ENCODE results near the gene NEURL2.
"Not testable (repeated sequence)": the region's sequence is repeated elsewhere in the genome, so short reads cannot be mapped to it uniquely, and the experiment has no call there.

Gene NEURL2

GRCh38 chr20:45878076-45878761 is 12.8 kb downstream of the NEURL2 start:
- H3K14ac ChIP-seq (ENCODE audit: low read length) = no peak overlapping the region
- H2BK12ac ChIP-seq (ENCODE audit: low read length) = no peak overlapping the region
- peak overlapping the region; percentile 19 for H4K8ac ChIP-seq (ENCODE audit: low read depth, low read length)
- no peak overlapping the region for H2AK5ac ChIP-seq (ENCODE audit: low read depth, low read length)
- peaks cover 1% of the 10 kb centered on the region for H3K79me1 ChIP-seq (ENCODE audit: low read depth, low read length)
- H2BK15ac ChIP-seq (ENCODE audit: low read length) = no peak overlapping the region
- no peaks in the 10 kb centered on the region for H3K9me3 ChIP-seq (replicated peaks in 1 of 2; ENCODE audit: control insufficient read depth in 2 of 2, insufficient read depth in 1 of 2, low read depth in 1 of 2, low read length in 2 of 2)
- H3K27ac ChIP-seq (replicated peaks; ENCODE audit: low read length) = no peak overlapping the region
- H3K23ac ChIP-seq (ENCODE audit: low read depth, low read length, poor library complexity) = no peak overlapping the region
- H3K9ac ChIP-seq (ENCODE audit: low read depth, low read length, poor library complexity) = no peak overlapping the region
- H3K4ac ChIP-seq (ENCODE audit: low read length) = no peak overlapping the region
- H3K4me3 ChIP-seq (ENCODE audit: low read length in 2 of 2) = no peak overlapping the region
- H4K91ac ChIP-seq (ENCODE audit: low read depth, low read length, poor library complexity) = no peak overlapping the region
- no peak overlapping the region for H2BK5ac ChIP-seq (ENCODE audit: low read length)
- H3K27me3 ChIP-seq (ENCODE audit: control insufficient read depth in 3 of 3, insufficient read depth in 3 of 3, low read depth in 1 of 3, low read length in 3 of 3) = no peaks in the 10 kb centered on the region
- DNase-seq (ENCODE audit: low spot score) = no peak
- peaks cover 10 to 30% of the 10 kb centered on the region in 2 donors for H3K36me3 ChIP-seq (replicated peaks in 1 of 2; ENCODE audit: control insufficient read depth in 2 of 2, insufficient read depth in 2 of 2, low read length in 2 of 2)
- peaks cover 0 to 3% of the 10 kb centered on the region in 2 donors for H3K4me1 ChIP-seq (ENCODE audit: control insufficient read depth in 2 of 2, insufficient read depth in 1 of 2, low read depth in 1 of 2, low read length in 2 of 2)
- whole genome bisulfite sequencing, 2 donors (ENCODE audit: extremely low coverage in 2 of 2, insufficient read length in 2 of 2, insufficient replicate concordance in 1 of 2) = no CpG with 5 or more reads among the region's 13 CpGs
- no peak overlapping the region for H2BK120ac ChIP-seq (ENCODE audit: low read depth, low read length)
- H3K18ac ChIP-seq (ENCODE audit: low read length) = no peak overlapping the region
- H3K4me2 ChIP-seq (ENCODE audit: insufficient read depth, low read length, poor library complexity, severe bottlenecking) = no peak overlapping the region
- no peak overlapping the region for H2AFZ ChIP-seq (ENCODE audit: low read length)

DNA sequence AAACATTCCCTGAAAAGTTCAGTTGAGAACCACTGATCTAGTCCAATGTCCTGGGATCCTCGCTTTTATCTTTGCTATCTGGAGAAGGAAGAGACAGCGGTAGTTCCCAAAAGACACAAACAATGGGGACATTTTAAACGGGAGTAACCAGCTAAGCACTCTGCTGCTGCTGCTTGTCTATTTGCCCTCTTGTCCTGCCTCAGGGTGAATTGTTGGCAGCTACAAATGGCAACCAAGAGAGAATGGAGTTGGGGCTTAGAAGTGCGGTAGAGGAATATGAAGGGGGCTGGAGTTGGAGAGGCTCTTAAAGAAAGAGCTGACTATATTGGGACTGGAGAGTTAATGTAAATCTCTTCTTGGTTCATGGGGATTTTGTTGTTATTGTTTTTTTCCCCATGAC is 16.4 kb downstream of the NEURL2 start:
- Histone ChIP-seq H3K4me1 (ENCODE audit: control insufficient read depth in 2 of 2, insufficient read depth in 1 of 2, low read depth in 1 of 2, low read length in 2 of 2) (no peaks in the 10 kb centered on the region), H3K14ac (ENCODE audit: low read length) (no peak overlapping the region), H3K4me3 (ENCODE audit: low read length in 2 of 2) (no peak overlapping the region), H3K79me1 (ENCODE audit: low read depth, low read length) (peaks cover 1% of the 10 kb centered on the region), H2BK12ac (ENCODE audit: low read length) (no peak overlapping the region), H3K4ac (ENCODE audit: low read length) (no peak overlapping the region), H4K8ac (ENCODE audit: low read depth, low read length) (no peak overlapping the region), H4K91ac (ENCODE audit: low read depth, low read length, poor library complexity) (no peak overlapping the region), H2BK5ac (ENCODE audit: low read length) (no peak overlapping the region), H3K27me3 (ENCODE audit: control insufficient read depth in 3 of 3, insufficient read depth in 3 of 3, low read depth in 1 of 3, low read length in 3 of 3) (no peaks in the 10 kb centered on the region), H2AFZ (ENCODE audit: low read length) (no peak overlapping the region), H2BK120ac (ENCODE audit: low read depth, low read length) (no peak overlapping the region), H3K23ac (ENCODE audit: low read depth, low read length, poor library complexity) (no peak overlapping the region), H2BK15ac (ENCODE audit: low read length) (no peak overlapping the region), H3K9me3 (replicated peaks in 1 of 2; ENCODE audit: control insufficient read depth in 2 of 2, insufficient read depth in 1 of 2, low read depth in 1 of 2, low read length in 2 of 2) (no peaks in the 10 kb centered on the region), H3K36me3 (replicated peaks in 1 of 2; ENCODE audit: control insufficient read depth in 2 of 2, insufficient read depth in 2 of 2, low read length in 2 of 2) (peaks cover 3 to 21% of the 10 kb centered on the region in 2 donors), H3K4me2 (ENCODE audit: insufficient read depth, low read length, poor library complexity, severe bottlenecking) (no peak overlapping the region), H3K9ac (ENCODE audit: low read depth, low read length, poor library complexity) (no peak overlapping the region), H3K27ac (replicated peaks; ENCODE audit: low read length) (no peak overlapping the region), H2AK5ac (ENCODE audit: low read depth, low read length) (no peak overlapping the region), H3K18ac (ENCODE audit: low read length) (no peak overlapping the region)
- DNase-seq (ENCODE audit: low spot score) = no peak
- WGBS, 2 donors (ENCODE audit: extremely low coverage in 2 of 2, insufficient read length in 2 of 2, insufficient replicate concordance in 1 of 2) = no CpG with 5 or more reads among the region's 4 CpGs

GRCh38 chr20:45874104-45874481 is 16.9 kb downstream of the NEURL2 start:
- not testable (repeated sequence) for H2BK12ac ChIP-seq (ENCODE audit: low read length); H3K4me2 ChIP-seq (ENCODE audit: insufficient read depth, low read length, poor library complexity, severe bottlenecking); H2BK120ac ChIP-seq (ENCODE audit: low read depth, low read length); H2BK15ac ChIP-seq (ENCODE audit: low read length); H4K8ac ChIP-seq (ENCODE audit: low read depth, low read length); H2BK5ac ChIP-seq (ENCODE audit: low read length); H3K27me3 ChIP-seq (ENCODE audit: control insufficient read depth in 3 of 3, insufficient read depth in 3 of 3, low read depth in 1 of 3, low read length in 3 of 3); H3K4ac ChIP-seq (ENCODE audit: low read length); H3K14ac ChIP-seq (ENCODE audit: low read length); H3K9me3 ChIP-seq (replicated peaks in 1 of 2; ENCODE audit: control insufficient read depth in 2 of 2, insufficient read depth in 1 of 2, low read depth in 1 of 2, low read length in 2 of 2); H3K79me1 ChIP-seq (ENCODE audit: low read depth, low read length); H2AFZ ChIP-seq (ENCODE audit: low read length); H3K18ac ChIP-seq (ENCODE audit: low read length); DNase-seq (ENCODE audit: low spot score); H3K27ac ChIP-seq (replicated peaks; ENCODE audit: low read length); H3K4me1 ChIP-seq (ENCODE audit: control insufficient read depth in 2 of 2, insufficient read depth in 1 of 2, low read depth in 1 of 2, low read length in 2 of 2); H2AK5ac ChIP-seq (ENCODE audit: low read depth, low read length); H3K23ac ChIP-seq (ENCODE audit: low read depth, low read length, poor library complexity); H3K9ac ChIP-seq (ENCODE audit: low read depth, low read length, poor library complexity); H3K4me3 ChIP-seq (ENCODE audit: low read length in 2 of 2); H4K91ac ChIP-seq (ENCODE audit: low read depth, low read length, poor library complexity)
- peaks cover 3 to 21% of the 10 kb centered on the region in 2 donors for H3K36me3 ChIP-seq (replicated peaks in 1 of 2; ENCODE audit: control insufficient read depth in 2 of 2, insufficient read depth in 2 of 2, low read length in 2 of 2)
- no CpG with 5 or more reads among the region's 10 CpGs for WGBS, 2 donors (ENCODE audit: extremely low coverage in 2 of 2, insufficient read length in 2 of 2, insufficient replicate concordance in 1 of 2)

DNA sequence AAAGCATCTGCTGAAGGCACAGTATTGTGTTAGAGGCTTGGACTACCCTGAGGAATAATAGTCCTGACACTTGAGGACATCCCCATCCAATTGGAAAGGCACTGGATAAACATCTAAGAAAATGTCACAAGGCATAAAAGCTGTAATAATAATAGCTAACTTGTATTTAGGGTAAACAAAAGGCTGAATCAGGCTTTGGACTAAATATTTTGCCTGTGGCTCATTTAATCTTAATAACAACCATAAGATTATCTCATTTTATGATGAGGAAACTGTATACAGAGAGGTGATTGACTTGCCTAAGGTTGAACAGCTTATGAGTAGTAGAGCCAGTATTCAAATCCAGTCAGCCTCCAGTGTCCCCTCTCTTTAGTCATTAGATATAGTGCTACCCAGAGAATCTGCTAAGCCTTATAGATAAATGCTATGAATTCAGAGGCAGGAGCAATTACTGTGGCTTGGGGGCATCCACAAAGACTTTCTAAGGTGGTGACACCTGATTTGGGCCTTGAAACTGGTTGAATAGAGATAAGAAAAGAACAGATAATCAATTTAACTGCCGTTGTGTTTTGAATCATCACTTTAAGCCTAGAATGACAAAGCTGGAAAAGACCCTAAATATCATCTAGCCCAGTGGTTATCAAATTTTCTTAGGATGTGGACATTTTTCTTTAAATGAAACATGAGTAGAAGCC is 17.5 kb downstream of the NEURL2 start:
- Histone ChIP-seq H3K9ac (ENCODE audit: low read depth, low read length, poor library complexity) (no peak overlapping the region), H3K4ac (ENCODE audit: low read length) (no peak overlapping the region), H3K23ac (ENCODE audit: low read depth, low read length, poor library complexity) (no peak overlapping the region), H3K4me1 (ENCODE audit: control insufficient read depth in 2 of 2, insufficient read depth in 1 of 2, low read depth in 1 of 2, low read length in 2 of 2) (no peaks in the 10 kb centered on the region), H3K4me3 (ENCODE audit: low read length in 2 of 2) (no peak overlapping the region), H3K27me3 (ENCODE audit: control insufficient read depth in 3 of 3, insufficient read depth in 3 of 3, low read depth in 1 of 3, low read length in 3 of 3) (no peaks in the 10 kb centered on the region), H3K9me3 (replicated peaks in 1 of 2; ENCODE audit: control insufficient read depth in 2 of 2, insufficient read depth in 1 of 2, low read depth in 1 of 2, low read length in 2 of 2) (no peaks in the 10 kb centered on the region), H2BK15ac (ENCODE audit: low read length) (no peak overlapping the region), H3K18ac (ENCODE audit: low read length) (no peak overlapping the region), H2AFZ (ENCODE audit: low read length) (no peak overlapping the region), H3K14ac (ENCODE audit: low read length) (no peak overlapping the region), H2BK12ac (ENCODE audit: low read length) (no peak overlapping the region), H3K27ac (replicated peaks; ENCODE audit: low read length) (no peak overlapping the region), H2AK5ac (ENCODE audit: low read depth, low read length) (no peak overlapping the region), H2BK5ac (ENCODE audit: low read length) (no peak overlapping the region), H3K4me2 (ENCODE audit: insufficient read depth, low read length, poor library complexity, severe bottlenecking) (no peak overlapping the region), H2BK120ac (ENCODE audit: low read depth, low read length) (no peak overlapping the region), H4K8ac (ENCODE audit: low read depth, low read length) (no peak overlapping the region), H3K79me1 (ENCODE audit: low read depth, low read length) (peaks cover 1% of the 10 kb centered on the region), H3K36me3 (replicated peaks in 1 of 2; ENCODE audit: control insufficient read depth in 2 of 2, insufficient read depth in 2 of 2, low read length in 2 of 2) (peaks cover 3 to 20% of the 10 kb centered on the region in 2 donors), H4K91ac (ENCODE audit: low read depth, low read length, poor library complexity) (no peak overlapping the region)
- no peak for DNase-seq (ENCODE audit: low spot score)
- WGBS, 2 donors (ENCODE audit: extremely low coverage in 2 of 2, insufficient read length in 2 of 2, insufficient replicate concordance in 1 of 2) = no CpG with 5 or more reads among the region's 1 CpG

Data from neuronal stem cell (in vitro differentiated cells).